Measurements from ENCODE around the gene B3GNT9.

The B3GNT9 gene

DNA sequence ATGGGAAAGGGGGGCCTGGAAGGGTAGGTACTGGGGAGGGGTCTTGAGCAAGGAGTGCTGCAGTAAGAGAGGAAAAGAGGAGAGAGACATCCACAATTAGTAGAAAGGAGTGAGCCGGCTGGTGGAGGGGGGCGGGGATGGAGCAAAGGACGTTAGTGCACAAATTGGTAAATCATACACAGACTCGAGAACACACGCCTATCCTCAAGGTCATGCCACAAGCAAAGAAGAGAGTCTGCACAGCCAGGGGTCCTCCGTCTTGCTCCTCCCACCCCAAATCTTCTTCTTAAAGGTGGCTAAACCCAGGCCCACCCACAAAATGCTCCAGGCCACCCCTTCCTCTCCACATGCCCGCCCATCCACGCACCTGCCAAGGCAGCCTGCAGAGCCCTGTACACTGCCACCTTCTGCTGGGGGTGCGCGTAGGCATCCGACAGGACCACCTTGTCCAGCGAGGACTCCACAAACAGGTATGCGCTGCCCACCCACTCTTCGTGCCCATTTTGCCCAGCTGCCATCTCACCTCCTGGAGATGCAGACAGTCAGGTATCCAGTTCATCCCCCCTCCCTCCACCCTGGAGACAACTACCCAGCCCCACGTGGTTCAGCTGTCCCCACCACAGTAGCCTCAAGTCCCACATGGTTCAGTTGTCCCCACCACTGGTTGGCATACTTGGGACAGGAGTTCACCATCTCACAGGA is 5.5 kb upstream of the B3GNT9 start:
- TF ChIP-seq TCF12 (IDR thresholded peaks at IDR 0.05; ENCODE audit: low read depth) (no peak), YY1 (IDR thresholded peaks at IDR 0.05; ENCODE audit: low read depth) (no peak), CREB1 (IDR thresholded peaks at IDR 0.05; ENCODE audit: low read depth) (no peak), RAD21 (IDR thresholded peaks at IDR 0.05; ENCODE audit: low read depth) (no peak), EGR1 (IDR thresholded peaks at IDR 0.05) (no peak), NFIC (IDR thresholded peaks at IDR 0.05) (no peak), CEBPB (IDR thresholded peaks at IDR 0.05) (no peak), EP300 (IDR thresholded peaks at IDR 0.05; ENCODE audit: borderline replicate concordance) (no peak), TAF1 (IDR thresholded peaks at IDR 0.05; ENCODE audit: low read depth) (no peak), FOXM1 (IDR thresholded peaks at IDR 0.05; ENCODE audit: borderline replicate concordance, low read depth) (no peak), ZBTB7A (IDR thresholded peaks at IDR 0.05; ENCODE audit: low read depth) (no peak), MAX (IDR thresholded peaks at IDR 0.05) (no peak), TEAD4 (IDR thresholded peaks at IDR 0.05) (no peak)
- TF ChIP-seq, protein P1, sequence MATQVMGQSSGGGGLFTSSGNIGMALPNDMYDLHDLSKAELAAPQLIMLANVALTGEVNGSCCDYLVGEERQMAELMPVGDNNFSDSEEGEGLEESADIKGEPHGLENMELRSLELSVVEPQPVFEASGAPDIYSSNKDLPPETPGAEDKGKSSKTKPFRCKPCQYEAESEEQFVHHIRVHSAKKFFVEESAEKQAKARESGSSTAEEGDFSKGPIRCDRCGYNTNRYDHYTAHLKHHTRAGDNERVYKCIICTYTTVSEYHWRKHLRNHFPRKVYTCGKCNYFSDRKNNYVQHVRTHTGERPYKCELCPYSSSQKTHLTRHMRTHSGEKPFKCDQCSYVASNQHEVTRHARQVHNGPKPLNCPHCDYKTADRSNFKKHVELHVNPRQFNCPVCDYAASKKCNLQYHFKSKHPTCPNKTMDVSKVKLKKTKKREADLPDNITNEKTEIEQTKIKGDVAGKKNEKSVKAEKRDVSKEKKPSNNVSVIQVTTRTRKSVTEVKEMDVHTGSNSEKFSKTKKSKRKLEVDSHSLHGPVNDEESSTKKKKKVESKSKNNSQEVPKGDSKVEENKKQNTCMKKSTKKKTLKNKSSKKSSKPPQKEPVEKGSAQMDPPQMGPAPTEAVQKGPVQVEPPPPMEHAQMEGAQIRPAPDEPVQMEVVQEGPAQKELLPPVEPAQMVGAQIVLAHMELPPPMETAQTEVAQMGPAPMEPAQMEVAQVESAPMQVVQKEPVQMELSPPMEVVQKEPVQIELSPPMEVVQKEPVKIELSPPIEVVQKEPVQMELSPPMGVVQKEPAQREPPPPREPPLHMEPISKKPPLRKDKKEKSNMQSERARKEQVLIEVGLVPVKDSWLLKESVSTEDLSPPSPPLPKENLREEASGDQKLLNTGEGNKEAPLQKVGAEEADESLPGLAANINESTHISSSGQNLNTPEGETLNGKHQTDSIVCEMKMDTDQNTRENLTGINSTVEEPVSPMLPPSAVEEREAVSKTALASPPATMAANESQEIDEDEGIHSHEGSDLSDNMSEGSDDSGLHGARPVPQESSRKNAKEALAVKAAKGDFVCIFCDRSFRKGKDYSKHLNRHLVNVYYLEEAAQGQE (IDR thresholded peaks at IDR 0.05; ENCODE audit: low read depth): no peak
- TF ChIP-seq, protein P2, sequence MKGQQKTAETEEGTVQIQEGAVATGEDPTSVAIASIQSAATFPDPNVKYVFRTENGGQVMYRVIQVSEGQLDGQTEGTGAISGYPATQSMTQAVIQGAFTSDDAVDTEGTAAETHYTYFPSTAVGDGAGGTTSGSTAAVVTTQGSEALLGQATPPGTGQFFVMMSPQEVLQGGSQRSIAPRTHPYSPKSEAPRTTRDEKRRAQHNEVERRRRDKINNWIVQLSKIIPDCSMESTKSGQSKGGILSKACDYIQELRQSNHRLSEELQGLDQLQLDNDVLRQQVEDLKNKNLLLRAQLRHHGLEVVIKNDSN (IDR thresholded peaks at IDR 0.05): no peak

DNA sequence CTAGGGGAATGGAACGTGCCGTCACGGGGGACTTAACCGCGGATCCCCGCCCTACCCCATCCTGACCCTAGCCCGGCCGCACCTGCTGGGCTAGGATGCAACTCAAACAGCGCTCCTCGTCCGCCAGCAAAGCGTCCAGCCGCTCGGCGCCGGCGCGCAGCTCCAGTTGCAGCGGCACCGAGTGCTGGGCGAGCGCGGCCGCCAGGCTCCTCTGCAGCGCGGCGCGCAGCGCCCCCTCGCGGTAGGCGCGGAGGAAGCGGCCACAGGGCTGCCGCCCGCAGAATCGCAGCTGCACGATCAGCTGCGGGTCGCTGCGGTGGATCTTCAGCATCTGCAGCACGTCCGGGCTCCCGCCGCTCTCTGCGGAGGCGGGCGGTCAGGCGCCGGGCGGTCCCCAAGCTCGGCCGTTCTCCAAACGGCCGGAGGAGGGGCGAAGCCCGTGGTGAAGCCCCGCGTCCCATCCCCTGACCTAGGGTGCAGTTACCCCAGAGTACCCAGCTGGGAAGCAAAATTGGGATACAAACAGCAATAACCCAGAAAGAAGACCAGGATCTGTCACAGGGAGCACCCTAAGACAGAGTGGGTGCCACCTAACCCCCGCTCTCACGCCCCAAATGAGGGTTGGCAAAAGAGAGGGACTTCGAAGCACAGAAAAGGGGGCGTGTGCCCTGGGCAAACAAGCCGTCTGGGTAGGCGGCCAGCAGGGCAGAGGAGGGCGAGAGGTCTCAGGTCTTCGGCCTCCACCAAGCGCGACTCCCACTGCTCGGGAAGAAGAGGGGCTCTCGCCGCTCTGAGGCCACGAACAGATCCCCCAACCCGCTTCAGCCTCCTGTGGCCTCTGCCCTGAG is 4.7 kb upstream of the B3GNT9 start:
- TF ChIP-seq TEAD4 (IDR thresholded peaks at IDR 0.05) (peak; percentile 17; the same call in 1 of the 2 replicates), EP300 (IDR thresholded peaks at IDR 0.05; ENCODE audit: borderline replicate concordance) (no peak), YY1 (IDR thresholded peaks at IDR 0.05; ENCODE audit: low read depth) (0 out of 2 replicates have a peak, but pooled peaks have one; percentile 16), MAX (IDR thresholded peaks at IDR 0.05) (peak; percentile 40; the same call in 1 of the 2 replicates), RAD21 (IDR thresholded peaks at IDR 0.05; ENCODE audit: low read depth) (peak; percentile 83), CREB1 (IDR thresholded peaks at IDR 0.05; ENCODE audit: low read depth) (no peak), TCF12 (IDR thresholded peaks at IDR 0.05; ENCODE audit: low read depth) (peak; percentile 45; the same call in 1 of the 2 replicates)
- TF ChIP-seq, protein P2 (IDR thresholded peaks at IDR 0.05): no peak

DNA sequence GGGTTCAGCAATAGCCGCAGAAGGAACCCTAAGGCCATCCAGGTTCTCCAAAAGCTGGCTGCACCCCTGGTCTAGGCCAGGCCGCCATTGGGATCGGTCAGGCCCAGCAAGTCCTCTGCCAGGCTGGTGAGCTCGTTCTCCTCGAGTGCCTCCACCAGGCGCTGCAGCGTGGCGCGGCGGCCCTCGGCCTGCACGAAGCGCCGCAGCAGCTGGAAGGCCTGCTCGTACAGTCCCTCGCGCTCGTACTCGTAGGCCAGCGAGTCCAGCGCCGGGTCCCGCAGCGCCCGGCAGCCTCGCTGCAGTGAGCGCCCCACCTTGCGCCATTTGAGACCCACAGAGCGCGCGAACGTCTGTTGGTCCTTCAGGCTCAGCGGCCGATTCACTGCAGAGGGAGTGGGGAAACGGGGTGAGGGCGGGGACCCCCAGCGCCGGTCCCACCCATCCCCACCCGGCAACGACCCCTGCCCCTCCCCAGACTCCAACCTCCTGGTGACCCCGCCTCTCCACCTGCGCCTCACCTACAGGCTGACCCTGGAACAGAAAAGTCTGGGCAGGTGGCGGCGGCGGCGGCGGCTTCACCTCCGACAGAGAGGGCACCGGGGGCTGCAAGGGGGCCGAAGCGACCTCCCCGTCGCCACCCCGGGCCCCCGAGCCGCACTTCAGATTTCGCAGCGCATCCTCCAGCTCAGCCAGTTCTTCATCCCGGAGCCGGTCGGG is 3.9 kb upstream of the B3GNT9 start:
- no peak for TF ChIP-seq TAF1 (IDR thresholded peaks at IDR 0.05; ENCODE audit: low read depth)
- no peak for TF ChIP-seq TEAD4 (IDR thresholded peaks at IDR 0.05)
- TF ChIP-seq CREB1 (IDR thresholded peaks at IDR 0.05; ENCODE audit: low read depth): no peak
- no peak for TF ChIP-seq CEBPB (IDR thresholded peaks at IDR 0.05)
- TF ChIP-seq ZBTB7A (IDR thresholded peaks at IDR 0.05; ENCODE audit: low read depth): no peak
- TF ChIP-seq YY1 (IDR thresholded peaks at IDR 0.05; ENCODE audit: low read depth): no peak
- no peak for TF ChIP-seq FOXM1 (IDR thresholded peaks at IDR 0.05; ENCODE audit: borderline replicate concordance, low read depth)
- TF ChIP-seq, protein P2 (IDR thresholded peaks at IDR 0.05): no peak
- TF ChIP-seq TCF12 (IDR thresholded peaks at IDR 0.05; ENCODE audit: low read depth): no peak
- TF ChIP-seq RAD21 (IDR thresholded peaks at IDR 0.05; ENCODE audit: low read depth): no peak
- no peak for TF ChIP-seq EGR1 (IDR thresholded peaks at IDR 0.05)
- no peak for TF ChIP-seq MAX (IDR thresholded peaks at IDR 0.05)
- TF ChIP-seq EP300 (IDR thresholded peaks at IDR 0.05; ENCODE audit: borderline replicate concordance): no peak
- TF ChIP-seq, protein P1 (IDR thresholded peaks at IDR 0.05; ENCODE audit: low read depth): no peak
